Fibroblast of pulmonary artery (primary cell): ENCODE measurements around the gene CXCR3.

Experiments used
- DNase-seq: peaks from one replicate; pipeline ENCODE4 v3.0.0-alpha.2; 2010; ENCODE audit warnings: low read depth
- H3K4me3 ChIP-seq: replicated peaks from 2 replicates; pipeline ENCODE4 v1.5.1; 2011; ENCODE audit warnings: low read depth, mild to moderate bottlenecking, control low read depth, low read length, moderate library complexity
- TF ChIP-seq, protein P1 (sequence below): IDR thresholded peaks from 2 replicates; pipeline ENCODE4 v1.5.1; 2011; ENCODE audit warnings: mild to moderate bottlenecking, control low read depth, low read length, inconsistent platforms; ENCODE audit errors: missing control alignments

The CXCR3 gene

DNA sequence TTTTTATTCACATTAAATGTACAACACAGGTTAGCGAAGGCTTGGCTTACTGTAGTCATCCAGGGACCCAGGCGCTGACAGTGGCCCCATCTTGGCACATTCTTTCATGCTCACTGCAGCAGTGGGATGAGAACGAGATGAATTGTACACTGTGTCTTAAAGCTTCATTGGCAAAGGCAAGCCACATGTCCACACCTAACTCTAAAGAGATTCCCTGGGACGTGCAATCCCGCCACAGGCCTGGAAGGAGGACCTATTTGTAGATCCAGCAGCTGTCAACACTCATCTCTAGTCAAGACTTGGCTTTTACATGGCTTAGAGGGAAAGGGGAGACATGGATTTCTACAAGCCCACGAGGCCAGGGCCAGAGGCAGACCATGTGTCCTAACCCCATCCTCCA is 16.1 kb upstream of the CXCR3 start:
- no peak for DNase-seq
- TF ChIP-seq, protein P1, sequence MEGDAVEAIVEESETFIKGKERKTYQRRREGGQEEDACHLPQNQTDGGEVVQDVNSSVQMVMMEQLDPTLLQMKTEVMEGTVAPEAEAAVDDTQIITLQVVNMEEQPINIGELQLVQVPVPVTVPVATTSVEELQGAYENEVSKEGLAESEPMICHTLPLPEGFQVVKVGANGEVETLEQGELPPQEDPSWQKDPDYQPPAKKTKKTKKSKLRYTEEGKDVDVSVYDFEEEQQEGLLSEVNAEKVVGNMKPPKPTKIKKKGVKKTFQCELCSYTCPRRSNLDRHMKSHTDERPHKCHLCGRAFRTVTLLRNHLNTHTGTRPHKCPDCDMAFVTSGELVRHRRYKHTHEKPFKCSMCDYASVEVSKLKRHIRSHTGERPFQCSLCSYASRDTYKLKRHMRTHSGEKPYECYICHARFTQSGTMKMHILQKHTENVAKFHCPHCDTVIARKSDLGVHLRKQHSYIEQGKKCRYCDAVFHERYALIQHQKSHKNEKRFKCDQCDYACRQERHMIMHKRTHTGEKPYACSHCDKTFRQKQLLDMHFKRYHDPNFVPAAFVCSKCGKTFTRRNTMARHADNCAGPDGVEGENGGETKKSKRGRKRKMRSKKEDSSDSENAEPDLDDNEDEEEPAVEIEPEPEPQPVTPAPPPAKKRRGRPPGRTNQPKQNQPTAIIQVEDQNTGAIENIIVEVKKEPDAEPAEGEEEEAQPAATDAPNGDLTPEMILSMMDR, result no peak
- no peak overlapping the region for H3K4me3 ChIP-seq

DNA sequence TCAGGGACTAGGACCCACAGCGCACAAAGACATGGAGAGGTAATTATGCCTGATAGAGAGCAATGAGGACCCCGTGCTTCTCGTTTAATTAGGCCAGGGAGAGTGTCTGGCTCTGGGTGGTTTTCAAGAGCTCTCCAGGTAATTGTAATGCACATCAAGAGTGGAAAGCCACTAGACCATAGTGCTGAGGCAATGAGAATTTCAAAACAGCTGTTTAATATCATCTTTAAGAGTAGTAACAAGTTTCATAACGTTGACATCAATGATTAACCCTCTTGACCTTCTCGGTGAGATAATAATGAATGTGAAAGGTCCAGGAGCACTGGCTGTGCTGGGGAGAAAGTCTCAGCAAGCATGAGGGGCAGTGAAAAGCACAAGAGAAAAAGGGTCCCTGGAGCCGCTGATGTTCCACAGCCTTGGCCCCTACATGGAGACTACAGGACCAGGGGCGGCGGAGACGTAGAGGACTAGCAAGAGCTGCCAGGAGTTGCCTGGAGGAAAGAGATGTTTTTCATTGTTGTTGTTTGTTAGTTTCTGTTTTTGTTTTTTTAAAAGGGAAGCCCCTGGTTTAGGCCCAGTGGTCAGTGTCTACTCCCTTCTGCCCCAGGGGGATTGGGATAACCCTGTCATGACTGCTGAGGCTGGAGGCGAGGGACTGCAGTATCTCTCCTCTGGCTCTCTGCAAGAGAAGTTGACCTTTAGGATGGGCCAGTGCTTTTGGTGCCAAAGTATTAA is 14.8 kb upstream of the CXCR3 start:
- DNase-seq, result no peak
- H3K4me3 ChIP-seq, result no peak overlapping the region
- TF ChIP-seq, protein P1, result no peak

DNA sequence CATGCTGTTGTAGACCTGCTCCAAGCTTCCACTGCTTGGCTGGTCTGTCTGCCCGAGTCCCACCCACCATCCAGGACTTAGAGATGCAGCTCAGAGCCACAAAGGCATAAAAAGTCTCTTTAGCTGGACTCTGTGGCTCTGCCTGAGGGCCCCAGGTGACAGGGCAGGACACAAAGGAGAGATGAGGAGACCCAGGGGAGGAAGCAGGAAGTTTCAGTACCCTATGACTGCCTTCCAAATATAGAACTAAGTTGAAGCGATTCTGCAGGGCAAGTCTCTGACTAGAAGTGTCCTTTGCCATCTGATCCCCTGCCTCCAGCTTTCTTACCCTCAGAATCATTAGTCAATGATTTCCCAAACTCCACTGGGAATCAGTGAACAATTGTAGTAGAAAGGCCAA is 11.2 kb upstream of the CXCR3 start:
- DNase-seq, result no peak
- H3K4me3 ChIP-seq, result no peak overlapping the region
- TF ChIP-seq, protein P1, result no peak

DNA sequence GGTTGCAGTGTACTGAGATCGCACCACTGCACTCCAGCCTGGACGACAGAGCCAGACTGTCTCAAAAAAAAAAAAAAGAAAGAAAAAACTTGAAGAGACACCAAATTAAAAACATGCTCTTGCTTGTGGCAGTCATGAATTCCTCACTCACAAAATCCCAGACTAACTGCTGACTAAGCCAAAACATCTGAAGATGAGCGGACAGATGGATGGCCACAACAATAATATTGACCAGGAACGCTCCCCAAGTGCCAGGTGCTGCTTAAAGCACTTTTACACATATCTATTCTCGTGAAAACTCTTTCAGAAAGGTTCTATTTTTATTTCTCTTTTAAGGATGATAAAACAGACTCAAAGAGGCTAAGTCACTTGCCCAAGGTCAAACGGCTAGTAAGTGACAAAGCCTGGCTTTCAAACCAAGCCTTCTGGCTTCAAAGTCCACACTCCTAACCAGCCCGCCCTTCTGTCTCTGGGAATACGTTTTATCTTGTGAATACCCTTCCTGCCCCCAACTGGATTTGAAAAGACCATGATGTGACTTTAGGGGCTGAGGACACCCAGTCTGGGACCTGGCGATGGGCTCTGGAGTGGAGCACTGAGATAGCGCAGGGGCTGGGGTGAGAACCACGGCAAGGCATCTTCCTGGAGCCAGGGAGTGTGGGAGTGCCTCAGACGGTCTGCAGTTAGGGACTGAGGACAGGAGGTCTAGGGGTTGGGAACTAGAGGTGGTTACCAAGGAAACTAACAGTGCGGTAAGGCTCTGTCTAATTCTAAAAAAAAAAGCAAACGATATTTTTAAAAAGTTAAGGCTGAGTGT is 9.5 kb upstream of the CXCR3 start:
- no peak overlapping the region for H3K4me3 ChIP-seq
- no peak for DNase-seq
- TF ChIP-seq, protein P1, result no peak

DNA sequence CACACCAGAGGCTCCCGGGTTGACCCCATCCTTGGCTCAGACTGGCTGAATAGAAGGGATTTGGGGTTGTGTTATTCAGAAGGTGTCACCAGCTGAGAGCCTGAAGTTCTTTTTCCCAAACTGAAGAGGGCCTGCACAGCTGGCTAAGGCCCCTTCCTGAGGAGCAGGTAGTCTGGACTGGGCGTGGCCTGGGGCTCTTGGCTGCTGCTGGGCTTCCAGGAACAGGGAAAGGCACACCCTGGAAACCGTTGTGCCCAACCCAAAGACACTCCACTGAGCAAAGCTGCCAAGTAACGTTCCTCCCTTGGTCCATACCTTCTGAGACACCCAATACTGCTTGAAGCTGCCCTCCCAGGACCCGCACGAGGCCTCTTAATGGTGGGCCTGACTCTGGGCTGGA is 8.3 kb upstream of the CXCR3 start:
- no peak overlapping the region for H3K4me3 ChIP-seq
- TF ChIP-seq, protein P1, result no peak
- no peak for DNase-seq

DNA sequence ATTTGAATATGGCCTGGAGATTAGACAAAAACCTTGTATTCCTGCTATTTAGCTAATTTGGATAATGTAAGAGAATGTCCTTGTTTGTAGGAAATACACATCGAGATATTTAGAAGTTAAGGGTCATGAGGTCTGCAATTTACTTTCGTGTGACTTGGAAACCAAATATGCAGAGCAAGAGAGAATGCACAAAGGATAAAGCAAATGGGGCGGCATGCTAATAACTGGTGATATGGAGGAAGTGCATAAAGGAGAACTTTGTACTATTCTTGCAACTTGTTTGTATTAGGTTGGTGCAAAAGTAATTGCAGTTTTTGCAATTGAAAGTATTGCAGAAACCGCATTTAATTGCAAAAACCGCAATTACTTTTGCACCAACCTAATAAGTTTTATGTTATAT is 7.2 kb upstream of the CXCR3 start:
- no peak for DNase-seq
- H3K4me3 ChIP-seq, result no peak overlapping the region
- TF ChIP-seq, protein P1, result no peak
